Endodermal cell (in vitro differentiated cells): ENCODE measurements around the gene SLC24A3. TPM values are rescaled to one million over a fixed set of nuclear protein-coding genes. Genes with fewer than 3 reads are reported as not detected.

ENCODE experiments used
- DNase-seq: peaks from one replicate; pipeline ENCODE4 v3.0.0-alpha.2; 2017
- H3K27ac ChIP-seq: 2 replicates; pipeline ENCODE4 v1.5.1; 2013; ENCODE audit warnings: mild to moderate bottlenecking, low read depth, low read length, moderate library complexity
- H3K27me3 ChIP-seq: 2 replicates; pipeline ENCODE4 v1.6.1; 2013; ENCODE audit warnings: mild to moderate bottlenecking, low read length, moderate library complexity; ENCODE audit not compliant: insufficient read depth, control insufficient read depth, poor library complexity, severe bottlenecking
- H3K36me3 ChIP-seq: 2 replicates; pipeline ENCODE4 v1.7.0; 2013; ENCODE audit warnings: mild to moderate bottlenecking, low read length, moderate library complexity; ENCODE audit not compliant: control insufficient read depth, insufficient read depth
- H3K4me1 ChIP-seq: one replicate; pipeline ENCODE4 v1.7.0; 2013; ENCODE audit warnings: low read length; ENCODE audit not compliant: control insufficient read depth, insufficient read depth
- H3K4me3 ChIP-seq: 2 replicates; pipeline ENCODE4 v1.5.1; 2013; ENCODE audit warnings: mild to moderate bottlenecking, low read length, moderate library complexity
- H3K9ac ChIP-seq: 2 replicates; pipeline ENCODE4 v1.6.1; 2013; ENCODE audit warnings: mild to moderate bottlenecking, low read length, moderate library complexity; ENCODE audit not compliant: poor library complexity, severe bottlenecking; ENCODE audit errors: extremely low read depth
- H3K9me3 ChIP-seq: 2 replicates; pipeline ENCODE4 v1.6.1; 2013; ENCODE audit warnings: mild to moderate bottlenecking, low read length, moderate library complexity; ENCODE audit not compliant: control insufficient read depth
- H3K27ac Mint-ChIP-seq: 2 replicates; pipeline ENCODE4 v1.8.0; 2020; ENCODE audit warnings: mixed read lengths
- H3K27me3 Mint-ChIP-seq: 2 replicates; pipeline ENCODE4 v1.8.0; 2021; ENCODE audit warnings: mild to moderate bottlenecking, mixed read lengths; ENCODE audit not compliant: insufficient read depth
- H3K36me3 Mint-ChIP-seq: 2 replicates; pipeline ENCODE4 v1.8.0; 2020; ENCODE audit warnings: low read depth, mixed read lengths
- H3K4me1 Mint-ChIP-seq: 2 replicates; pipeline ENCODE4 v1.8.0; 2020; ENCODE audit warnings: mixed read lengths
- H3K4me3 Mint-ChIP-seq: 2 replicates; pipeline ENCODE4 v1.8.0; 2020; ENCODE audit warnings: mild to moderate bottlenecking, moderate library complexity, mixed read lengths
- H3K9me3 Mint-ChIP-seq: 2 replicates; pipeline ENCODE4 v1.8.0; 2020; ENCODE audit warnings: mild to moderate bottlenecking, mixed read lengths
- CTCF ChIP-seq: fragments of 200-600 bp; sonication (generic); conservative IDR thresholded peaks from 2 replicates; pipeline ENCODE4 v1.5.0; 2021; ENCODE audit warnings: antibody characterized with exemption, mild to moderate bottlenecking
- WGBS, 2 experiments: methylation state at CpG; one replicate each; pipeline versions ENCODE4 v1.1.5 to v1.1.7; 2013; ENCODE audit warnings: missing lambda C conversion rate in 2 of 2, mixed read lengths in 1 of 2; ENCODE audit not compliant: insufficient coverage in 1 of 2, insufficient read length in 1 of 2; 5-methylcytosine and 5-hydroxymethylcytosine counted together
- total RNA-seq, 2 donors: library from RNA; stranded (reverse); fragmentation: NEBNext Ultra II Directional in 1 of 2; extraction: Animal tissue kit (Norgen Biotek cat#: 25700) in 1 of 2; gene quantifications; 2 replicates in 1 of 2; 3 replicates in 1 of 2; pipeline ENCODE4 v1.2.1, GENCODE V29; 2021

Gene SLC24A3
- total RNA-seq, 2 donors from 2014 or later = 1.5 to 1.8 TPM

GRCh38 chr20:19411811-19412210 is 199.4 kb downstream of the SLC24A3 start:
- no peaks in the 10 kb centered on the region for H3K36me3 ChIP-seq
- no peak for DNase-seq
- WGBS, 2 experiments = 90% methylated on average over 3 of the region's 3 CpGs; no CpG with 5 or more reads in 1 of the 2 experiments
- H3K9me3 ChIP-seq = no peaks in the 10 kb centered on the region
- H3K36me3 Mint-ChIP-seq = no peaks in the 10 kb centered on the region
- H3K27ac ChIP-seq = no peak overlapping the region
- no peaks in the 10 kb centered on the region for H3K4me1 Mint-ChIP-seq
- no peaks in the 10 kb centered on the region for H3K27me3 Mint-ChIP-seq
- H3K9me3 Mint-ChIP-seq = no peaks in the 10 kb centered on the region
- H3K4me1 ChIP-seq = no peaks in the 10 kb centered on the region
- no peak for TF ChIP-seq CTCF
- H3K4me3 ChIP-seq = no peak overlapping the region
- H3K4me3 Mint-ChIP-seq = no peak overlapping the region
- H3K27me3 ChIP-seq = no peaks in the 10 kb centered on the region
- no peak overlapping the region for H3K27ac Mint-ChIP-seq
- no peak overlapping the region for H3K9ac ChIP-seq

GRCh38 chr20:19412254-19412653 is 199.8 kb downstream of the SLC24A3 start:
- Mint-ChIP-seq H3K27me3 (no peaks in the 10 kb centered on the region), H3K36me3 (no peaks in the 10 kb centered on the region), H3K4me1 (no peaks in the 10 kb centered on the region), H3K4me3 (no peak overlapping the region), H3K9me3 (no peaks in the 10 kb centered on the region), H3K27ac (no peak overlapping the region)
- Histone ChIP-seq H3K9me3 (no peaks in the 10 kb centered on the region), H3K27ac (no peak overlapping the region), H3K27me3 (no peaks in the 10 kb centered on the region), H3K4me3 (no peak overlapping the region), H3K4me1 (no peaks in the 10 kb centered on the region), H3K36me3 (no peaks in the 10 kb centered on the region), H3K9ac (no peak overlapping the region)
- 89 to 93% methylated on average over 3 of the region's 3 CpGs for WGBS, 2 experiments
- no peak for TF ChIP-seq CTCF
- DNase-seq = no peak

GRCh38 chr20:19414600-19414999 is 202.2 kb downstream of the SLC24A3 start:
- Histone ChIP-seq H3K4me1 (no peaks in the 10 kb centered on the region), H3K27ac (no peak overlapping the region), H3K4me3 (no peak overlapping the region), H3K9ac (no peak overlapping the region), H3K27me3 (no peaks in the 10 kb centered on the region), H3K9me3 (no peaks in the 10 kb centered on the region), H3K36me3 (no peaks in the 10 kb centered on the region)
- Mint-ChIP-seq H3K36me3 (no peaks in the 10 kb centered on the region), H3K9me3 (no peaks in the 10 kb centered on the region), H3K27ac (no peak overlapping the region), H3K4me1 (peaks cover 2% of the 10 kb centered on the region), H3K27me3 (no peaks in the 10 kb centered on the region), H3K4me3 (no peak overlapping the region)
- no peak for TF ChIP-seq CTCF
- DNase-seq = no peak
- 100% methylated on average over 1 of the region's 1 CpG; no CpG with 5 or more reads in 1 of the 2 experiments for WGBS, 2 experiments
